COLO668 (cell line): ENCODE measurements around the gene POU2AF1.

Experiments
- DNase-seq: peaks from one replicate; lab custom pipeline; 2025; ENCODE audit not compliant: unreplicated experiment; lab: John Stamatoyannopoulos, UW

The POU2AF1 gene, protein sequence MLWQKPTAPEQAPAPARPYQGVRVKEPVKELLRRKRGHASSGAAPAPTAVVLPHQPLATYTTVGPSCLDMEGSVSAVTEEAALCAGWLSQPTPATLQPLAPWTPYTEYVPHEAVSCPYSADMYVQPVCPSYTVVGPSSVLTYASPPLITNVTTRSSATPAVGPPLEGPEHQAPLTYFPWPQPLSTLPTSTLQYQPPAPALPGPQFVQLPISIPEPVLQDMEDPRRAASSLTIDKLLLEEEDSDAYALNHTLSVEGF

GRCh38 chr11:111378861-111379601, at the start of gene POU2AF1:
TSS of gene POU2AF1 (minus strand) at chr11:111379275. CDS start at chr11:111379177, 98 bp downstream.
- peak; percentile 82 for DNase-seq

DNA sequence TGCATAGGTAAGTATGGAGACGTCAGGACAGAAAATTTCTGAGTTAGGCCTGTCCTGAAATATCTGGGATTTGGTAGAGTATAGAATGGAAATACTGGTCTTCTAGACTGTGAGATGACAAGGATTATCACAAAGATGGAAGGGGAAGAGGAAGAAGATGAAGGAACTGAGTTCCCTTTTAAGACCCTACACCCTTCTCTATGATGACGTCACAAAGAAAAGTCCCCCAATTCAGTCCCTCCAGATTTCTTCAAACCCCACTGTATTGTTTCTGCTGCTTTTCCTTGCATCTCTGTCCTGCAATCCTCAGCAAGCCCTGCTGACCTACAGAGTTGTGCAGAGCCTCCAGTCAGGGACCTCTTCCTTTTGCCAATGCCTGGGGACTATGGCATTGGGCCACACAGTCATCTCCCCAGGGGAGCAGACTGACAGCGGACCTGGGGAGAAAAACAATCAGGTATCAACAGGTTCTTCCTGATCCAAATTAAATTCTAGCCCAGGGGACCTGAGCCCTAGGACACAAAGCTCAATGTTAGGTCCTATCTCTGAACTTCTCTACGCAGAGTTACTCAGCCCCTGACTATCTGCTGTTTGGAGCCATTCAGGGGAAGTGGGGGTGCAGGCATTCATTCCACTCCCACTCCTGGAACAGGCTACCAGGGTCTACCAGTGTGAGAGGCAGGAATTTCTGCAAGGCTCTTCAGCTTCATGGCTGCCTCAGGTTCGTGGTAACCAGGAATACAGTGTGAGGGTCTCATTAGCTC, 49.2 kb upstream of the POU2AF1 start:
- DNase-seq, result no peak

GRCh38 chr11:111427471-111427912, 48.4 kb upstream of the POU2AF1 start:
- peak; percentile 75 for DNase-seq

DNA sequence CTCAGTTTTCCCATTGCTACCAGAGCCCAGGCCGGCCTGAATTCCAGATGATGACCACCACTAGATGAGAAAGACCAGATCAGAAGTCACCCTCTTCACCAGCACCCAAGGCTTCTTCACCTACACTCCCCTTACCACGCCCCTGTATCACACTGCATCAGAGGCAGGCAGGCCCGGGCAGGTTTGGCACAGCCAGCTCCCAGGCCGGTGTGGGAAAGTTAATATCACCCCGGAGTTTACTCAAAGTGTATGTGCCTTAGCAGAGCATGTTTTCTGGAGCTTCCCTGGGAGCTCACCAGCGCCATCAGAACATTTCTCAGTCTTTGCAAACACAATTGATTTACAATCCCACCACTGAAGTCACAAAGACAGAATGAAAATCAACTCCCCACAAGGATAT, 47.5 kb upstream of the POU2AF1 start:
- DNase-seq, result peak; percentile 61

- no peak for DNase-seq
Observed at GRCh38 chr11:111423250-111423615, 44.2 kb upstream of the POU2AF1 start.

- peak; percentile 71 for DNase-seq
Observed at GRCh38 chr11:111422494-111423249, 43.6 kb upstream of the POU2AF1 start.

GRCh38 chr11:111421251-111421650, 42.2 kb upstream of the POU2AF1 start:
- no peak for DNase-seq

DNA sequence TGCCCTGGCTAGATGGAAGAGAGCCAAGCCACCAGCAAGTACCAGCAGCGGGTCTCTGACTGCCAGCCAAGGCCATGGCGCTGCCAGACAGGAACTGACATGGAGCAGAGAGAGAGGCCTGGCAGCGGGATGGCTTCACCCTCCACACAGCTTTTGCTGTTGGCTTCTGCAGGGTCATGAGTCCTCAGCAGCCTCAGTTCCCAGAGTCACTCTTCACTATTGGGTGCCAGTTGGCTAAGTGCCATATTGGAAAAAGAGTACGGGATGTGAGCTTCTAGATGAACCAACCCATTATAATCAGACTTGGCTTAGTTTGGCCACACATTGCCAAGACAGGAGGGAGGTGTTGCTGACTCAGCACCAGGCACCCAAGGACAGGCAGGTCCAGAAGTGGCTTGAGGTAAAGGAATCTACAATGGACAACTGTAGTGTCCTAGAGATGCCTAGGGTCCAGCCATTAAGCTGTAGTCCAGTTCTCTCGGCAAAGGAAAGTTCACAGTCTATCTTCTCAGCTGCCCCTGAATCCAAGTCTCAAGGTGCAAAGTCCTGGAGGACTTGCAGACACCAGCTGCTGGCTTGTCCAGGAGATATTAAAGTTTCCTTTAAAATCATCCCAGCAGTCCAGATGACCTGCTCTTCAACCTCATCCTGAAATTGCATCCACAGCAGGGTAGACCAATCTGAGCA, 40.7 kb upstream of the POU2AF1 start:
- no peak for DNase-seq

- DNase-seq, result no peak
Observed at GRCh38 chr11:111419181-111419580, 40.1 kb upstream of the POU2AF1 start.

DNA sequence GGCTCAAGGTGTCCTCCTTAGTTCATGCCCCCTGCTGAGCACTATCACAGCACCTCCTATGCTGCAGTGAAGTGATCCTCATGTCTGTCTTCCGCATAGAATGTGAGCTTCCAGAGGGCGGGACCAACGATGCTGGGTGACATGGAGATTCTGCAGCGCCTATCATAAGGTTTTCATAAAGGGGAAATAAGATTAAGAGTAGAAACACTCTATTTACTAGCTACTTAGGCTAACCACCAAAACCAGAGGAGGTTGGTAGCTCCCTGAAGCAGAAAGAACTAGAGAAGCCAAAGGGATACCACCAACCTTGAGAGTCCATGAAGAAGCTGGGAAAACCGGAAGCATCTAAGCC, 39.3 kb upstream of the POU2AF1 start:
- no peak for DNase-seq

- no peak for DNase-seq
Observed at GRCh38 chr11:111417766-111418435, 38.8 kb upstream of the POU2AF1 start.

- peak; percentile 39 for DNase-seq
Observed at GRCh38 chr11:111417011-111417765, 38.1 kb upstream of the POU2AF1 start.

- no peak for DNase-seq
Observed at GRCh38 chr11:111416231-111416960, 37.3 kb upstream of the POU2AF1 start.

GRCh38 chr11:111414936-111415335, 35.9 kb upstream of the POU2AF1 start:
- no peak for DNase-seq

DNA sequence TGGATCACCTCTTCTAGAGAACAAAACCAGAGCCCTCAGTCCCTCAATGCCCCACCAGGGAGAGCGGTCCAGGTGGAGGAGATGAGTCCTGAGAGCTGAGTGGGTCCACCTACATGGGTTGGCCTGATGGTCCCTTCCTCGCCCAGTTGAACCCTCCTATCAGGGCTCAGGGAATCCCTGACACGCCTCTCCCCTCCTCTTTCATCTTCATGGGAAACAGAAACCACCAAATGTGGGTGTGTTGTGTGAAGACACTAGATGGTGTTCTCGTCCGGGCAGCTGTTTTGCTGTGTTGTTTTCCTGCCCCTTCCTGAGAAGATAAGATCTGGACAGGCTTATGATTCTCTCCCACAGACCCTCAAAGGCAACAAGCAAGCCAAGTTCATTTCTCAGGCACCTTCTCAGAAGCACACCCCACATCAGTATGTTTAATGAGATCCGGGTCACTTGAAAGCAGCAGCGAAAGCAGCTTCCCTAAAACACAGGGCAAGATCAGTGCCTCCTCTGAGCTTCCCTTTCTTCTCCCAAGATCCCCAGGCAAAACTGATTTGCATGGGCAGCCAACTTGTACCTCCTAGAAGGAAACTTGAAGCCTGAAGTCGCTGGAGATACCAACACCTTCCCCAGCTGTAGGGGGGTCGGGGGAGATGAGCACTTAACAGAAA, 35.3 kb upstream of the POU2AF1 start:
- DNase-seq, result no peak

GRCh38 chr11:111413849-111414248, 34.8 kb upstream of the POU2AF1 start:
- DNase-seq, result no peak

GRCh38 chr11:111412293-111412692, 33.2 kb upstream of the POU2AF1 start:
- no peak for DNase-seq

DNA sequence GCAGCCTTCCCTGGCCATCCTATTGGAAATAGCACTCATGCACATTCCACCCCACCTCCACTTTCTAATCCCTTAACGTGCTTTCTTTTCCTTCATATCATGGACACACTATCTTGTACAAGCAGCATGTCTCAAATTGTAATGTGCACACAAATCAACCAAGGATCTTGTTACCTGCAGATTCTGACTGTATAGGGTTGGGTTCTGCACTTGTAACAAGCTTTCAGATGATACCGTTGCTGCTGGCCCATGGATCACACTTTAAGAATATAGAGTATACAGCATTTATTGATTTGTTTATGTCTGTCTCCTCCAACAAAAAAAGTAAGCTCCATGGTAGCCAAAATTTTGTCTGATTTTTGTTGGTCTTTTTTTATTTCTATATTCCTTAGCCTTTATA, 32.4 kb upstream of the POU2AF1 start:
- no peak for DNase-seq
